ENCODE data around the gene ZNF785.

The ZNF785 gene

DNA sequence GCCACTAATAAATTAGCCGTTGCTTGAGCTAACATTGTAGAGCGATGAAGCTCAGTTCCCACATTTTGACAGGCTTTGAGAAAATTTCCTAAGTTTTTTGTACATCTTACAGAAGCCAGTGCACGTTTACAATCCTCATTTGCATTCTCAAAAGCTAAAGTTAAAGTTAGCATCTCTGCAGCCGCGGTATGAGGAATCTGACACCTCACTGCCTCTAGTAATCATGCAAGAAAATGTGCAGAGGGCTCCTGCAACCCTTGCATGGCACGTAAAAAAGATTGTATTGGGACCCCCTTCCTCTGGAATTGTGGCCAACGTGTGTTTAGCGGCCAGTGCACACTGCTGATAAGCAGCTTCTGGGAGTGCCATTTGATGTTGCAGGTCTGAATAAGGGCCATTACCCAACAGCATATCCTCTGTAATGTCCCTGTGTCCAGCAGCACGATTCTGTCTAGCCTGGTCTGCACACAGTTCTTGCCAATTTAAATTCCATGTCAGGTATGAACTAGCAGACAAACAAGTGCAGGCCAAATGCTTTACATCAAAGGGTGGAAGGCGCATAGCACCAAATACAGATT is 37.0 kb upstream of the ZNF785 start:
- no peaks in the 10 kb centered on the region for H3K4me1 ChIP-seq (ENCODE audit: insufficient read depth, low read length)
- no peak overlapping the region for H3K4me2 ChIP-seq (ENCODE audit: insufficient read depth, low read length)
- no peak overlapping the region for H3K4me3 ChIP-seq (ENCODE audit: low read depth in 1 of 2, low read length in 2 of 2)
- H3K79me2 ChIP-seq (ENCODE audit: insufficient read depth, low read length) = no peaks in the 10 kb centered on the region
- H3K27me3 ChIP-seq (ENCODE audit: insufficient read depth, low read length, poor library complexity) = no peaks in the 10 kb centered on the region
- no peaks in the 10 kb centered on the region for H3K36me3 ChIP-seq (ENCODE audit: insufficient read depth, low read length)
- ATAC-seq (ENCODE audit: insufficient read depth, low read depth) (no peak), DNase-seq (no peak)
- no peak overlapping the region for H3K9ac ChIP-seq (ENCODE audit: low read depth, low read length)
- no peaks in the 10 kb centered on the region for H3K9me3 ChIP-seq (ENCODE audit: insufficient read depth, low read length, severe bottlenecking)
- TF ChIP-seq, protein P1, sequence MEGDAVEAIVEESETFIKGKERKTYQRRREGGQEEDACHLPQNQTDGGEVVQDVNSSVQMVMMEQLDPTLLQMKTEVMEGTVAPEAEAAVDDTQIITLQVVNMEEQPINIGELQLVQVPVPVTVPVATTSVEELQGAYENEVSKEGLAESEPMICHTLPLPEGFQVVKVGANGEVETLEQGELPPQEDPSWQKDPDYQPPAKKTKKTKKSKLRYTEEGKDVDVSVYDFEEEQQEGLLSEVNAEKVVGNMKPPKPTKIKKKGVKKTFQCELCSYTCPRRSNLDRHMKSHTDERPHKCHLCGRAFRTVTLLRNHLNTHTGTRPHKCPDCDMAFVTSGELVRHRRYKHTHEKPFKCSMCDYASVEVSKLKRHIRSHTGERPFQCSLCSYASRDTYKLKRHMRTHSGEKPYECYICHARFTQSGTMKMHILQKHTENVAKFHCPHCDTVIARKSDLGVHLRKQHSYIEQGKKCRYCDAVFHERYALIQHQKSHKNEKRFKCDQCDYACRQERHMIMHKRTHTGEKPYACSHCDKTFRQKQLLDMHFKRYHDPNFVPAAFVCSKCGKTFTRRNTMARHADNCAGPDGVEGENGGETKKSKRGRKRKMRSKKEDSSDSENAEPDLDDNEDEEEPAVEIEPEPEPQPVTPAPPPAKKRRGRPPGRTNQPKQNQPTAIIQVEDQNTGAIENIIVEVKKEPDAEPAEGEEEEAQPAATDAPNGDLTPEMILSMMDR (IDR thresholded peaks at IDR 0.05; ENCODE audit: borderline replicate concordance, extremely low read depth, low read length, poor library complexity, severe bottlenecking) = no peak
- no peak for TF ChIP-seq EZH2 (IDR thresholded peaks at IDR 0.05; ENCODE audit: borderline replicate concordance, low read depth, low read length, severe bottlenecking)
- H4K20me1 ChIP-seq (ENCODE audit: insufficient read depth, low read length) = no peaks in the 10 kb centered on the region
- H2AFZ ChIP-seq (ENCODE audit: low read depth, low read length) = no peak overlapping the region
- H3K27ac ChIP-seq (ENCODE audit: low read length) = no peak overlapping the region

DNA sequence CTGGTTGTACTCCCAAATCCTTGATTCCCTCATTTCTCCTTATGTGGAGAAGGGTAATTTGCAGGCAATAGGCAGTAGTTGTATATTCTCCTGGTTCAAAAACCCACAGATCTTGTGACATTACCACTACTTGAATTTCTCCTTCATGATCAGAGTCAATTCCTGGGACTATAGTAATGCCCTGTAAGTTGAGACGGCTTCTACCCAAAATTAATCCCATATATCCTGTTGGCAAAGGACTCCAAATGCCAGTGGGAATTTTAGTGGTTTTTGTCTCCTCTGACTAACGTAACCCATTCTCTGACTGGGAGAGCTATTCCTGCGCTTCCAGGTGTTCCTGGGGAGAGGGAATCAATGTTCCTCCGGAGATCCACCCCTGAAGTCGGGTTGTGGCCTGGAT is 36.3 kb upstream of the ZNF785 start:
- no peak for ATAC-seq (ENCODE audit: insufficient read depth, low read depth)

DNA sequence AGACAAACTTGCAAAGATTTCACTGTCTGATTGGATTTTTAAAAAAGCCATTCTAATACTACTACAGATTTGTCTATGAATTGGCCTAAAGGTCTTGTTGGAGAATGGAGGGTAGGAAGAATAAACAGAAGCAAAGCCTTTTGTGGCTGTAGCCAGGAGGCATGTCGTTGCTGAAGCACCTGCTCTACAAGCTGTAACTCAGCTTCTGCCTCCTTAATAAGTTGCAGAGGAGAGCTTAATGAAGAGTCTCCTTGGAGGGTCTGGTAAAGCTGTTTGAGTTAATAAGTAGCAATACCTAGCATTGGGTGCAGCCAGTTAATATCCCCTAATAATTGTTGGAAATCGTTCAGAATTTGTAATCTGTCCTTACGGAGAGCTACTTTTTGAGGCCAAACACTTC is 34.7 kb upstream of the ZNF785 start:
- Histone ChIP-seq H3K9me3 (ENCODE audit: insufficient read depth, low read length, severe bottlenecking) (no peaks in the 10 kb centered on the region), H3K27ac (ENCODE audit: low read length) (no peak overlapping the region), H3K4me1 (ENCODE audit: insufficient read depth, low read length) (no peaks in the 10 kb centered on the region), H3K79me2 (ENCODE audit: insufficient read depth, low read length) (no peaks in the 10 kb centered on the region), H3K36me3 (ENCODE audit: insufficient read depth, low read length) (no peaks in the 10 kb centered on the region), H3K4me2 (ENCODE audit: insufficient read depth, low read length) (no peak overlapping the region), H3K9ac (ENCODE audit: low read depth, low read length) (no peak overlapping the region), H3K4me3 (ENCODE audit: low read depth in 1 of 2, low read length in 2 of 2) (no peak overlapping the region), H2AFZ (ENCODE audit: low read depth, low read length) (no peak overlapping the region), H3K27me3 (ENCODE audit: insufficient read depth, low read length, poor library complexity) (no peaks in the 10 kb centered on the region), H4K20me1 (ENCODE audit: insufficient read depth, low read length) (no peaks in the 10 kb centered on the region)
- TF ChIP-seq, protein P1 (IDR thresholded peaks at IDR 0.05; ENCODE audit: borderline replicate concordance, extremely low read depth, low read length, poor library complexity, severe bottlenecking) = no peak
- no peak for TF ChIP-seq EZH2 (IDR thresholded peaks at IDR 0.05; ENCODE audit: borderline replicate concordance, low read depth, low read length, severe bottlenecking)
- DNase-seq (no peak), ATAC-seq (ENCODE audit: insufficient read depth, low read depth) (no peak)

More for the DNA sequence above, 36.3 kb upstream of the ZNF785 start:
- no peak overlapping the region for H3K4me3 ChIP-seq (ENCODE audit: low read depth in 1 of 2, low read length in 2 of 2)
- H3K79me2 ChIP-seq (ENCODE audit: insufficient read depth, low read length) = no peaks in the 10 kb centered on the region
- TF ChIP-seq, protein P1 (IDR thresholded peaks at IDR 0.05; ENCODE audit: borderline replicate concordance, extremely low read depth, low read length, poor library complexity, severe bottlenecking) = no peak
- no peak for TF ChIP-seq EZH2 (IDR thresholded peaks at IDR 0.05; ENCODE audit: borderline replicate concordance, low read depth, low read length, severe bottlenecking)
- no peaks in the 10 kb centered on the region for H3K36me3 ChIP-seq (ENCODE audit: insufficient read depth, low read length)
- no peaks in the 10 kb centered on the region for H3K27me3 ChIP-seq (ENCODE audit: insufficient read depth, low read length, poor library complexity)
- H3K4me2 ChIP-seq (ENCODE audit: insufficient read depth, low read length) = no peak overlapping the region
- no peaks in the 10 kb centered on the region for H3K9me3 ChIP-seq (ENCODE audit: insufficient read depth, low read length, severe bottlenecking)
- no peak overlapping the region for H3K27ac ChIP-seq (ENCODE audit: low read length)
- no peaks in the 10 kb centered on the region for H4K20me1 ChIP-seq (ENCODE audit: insufficient read depth, low read length)
- no peak for DNase-seq
- no peak overlapping the region for H2AFZ ChIP-seq (ENCODE audit: low read depth, low read length)
- no peaks in the 10 kb centered on the region for H3K4me1 ChIP-seq (ENCODE audit: insufficient read depth, low read length)
- H3K9ac ChIP-seq (ENCODE audit: low read depth, low read length) = no peak overlapping the region
